Calu3 (cell line): ENCODE results near the gene SDC3. TPM values are rescaled to one million over a fixed set of nuclear protein-coding genes. Genes with fewer than 3 reads are reported as not detected.

ENCODE experiments used
- BruUV-seq: library from RNA; stranded (reverse); fragments of 400-500 nt; replicated peaks from 2 replicates; lab custom pipeline; 2021; lab: Mats Ljungman, UMichigan
- CTCF ChIA-PET: fragments of 300-600 bp; sonication (Branson Sonifier 250); formaldehyde crosslinking; loops from one replicate; lab custom pipeline; 2022; ENCODE audit warnings: antibody characterized with exemption; lab: Charles Lee
- DNase-seq: peaks from one replicate; pipeline ENCODE4 v3.0.0; 2022
- H3K27ac Mint-ChIP-seq: one replicate; pipeline ENCODE4 v1.8.0; 2022; ENCODE audit warnings: mixed read lengths; ENCODE audit not compliant: unreplicated experiment
- H3K27me3 Mint-ChIP-seq: one replicate; pipeline ENCODE4 v1.8.0; 2022; ENCODE audit warnings: mixed read lengths; ENCODE audit not compliant: unreplicated experiment
- H3K36me3 Mint-ChIP-seq: one replicate; pipeline ENCODE4 v1.8.0; 2022; ENCODE audit warnings: mild to moderate bottlenecking, moderate library complexity, mixed read lengths; ENCODE audit not compliant: insufficient read depth, unreplicated experiment
- H3K4me1 Mint-ChIP-seq: one replicate; pipeline ENCODE4 v1.8.0; 2022; ENCODE audit warnings: mild to moderate bottlenecking, low read depth, mixed read lengths; ENCODE audit not compliant: unreplicated experiment
- H3K4me3 Mint-ChIP-seq: one replicate; pipeline ENCODE4 v1.8.0; 2022; ENCODE audit warnings: mild to moderate bottlenecking, low read depth, moderate library complexity, mixed read lengths; ENCODE audit not compliant: unreplicated experiment
- H3K9me3 Mint-ChIP-seq: one replicate; pipeline ENCODE4 v1.8.0; 2022; ENCODE audit warnings: low read depth, mixed read lengths; ENCODE audit not compliant: unreplicated experiment
- CTCF ChIP-seq: fragments of 200-600 bp; IDR thresholded peaks from one replicate; pipeline ENCODE4 v1.8.0; 2022; ENCODE audit warnings: antibody characterized with exemption; ENCODE audit not compliant: unreplicated experiment
- intact Hi-C: fragments of 100-400 bp; cut with micrococcal nuclease; formaldehyde crosslinking; loops from one replicate; pipeline ENCODE4 v1.10.0; 2022; ENCODE audit not compliant: unreplicated experiment
- total RNA-seq: library from RNA; stranded (reverse); gene quantifications from 2 replicates; pipeline ENCODE4 v1.2.3, GENCODE V29; 2022

SDC3 gene
- total RNA-seq, 1 experiment from 2014 or later, result 15.0 TPM

- no peak for TF ChIP-seq CTCF
- CTCF ChIA-PET, result no interaction called here
- no peaks in the 10 kb centered on the region for H3K36me3 Mint-ChIP-seq
- intact Hi-C loops, result no loop called here
- no peaks in the 10 kb centered on the region for H3K4me1 Mint-ChIP-seq
- no peaks in the 10 kb centered on the region for H3K27me3 Mint-ChIP-seq
- H3K9me3 Mint-ChIP-seq, result no peaks in the 10 kb centered on the region
- no peak for DNase-seq
- no peak overlapping the region for H3K4me3 Mint-ChIP-seq
- no TSS peak for BruUV-seq
- H3K27ac Mint-ChIP-seq, result no peak overlapping the region
Measured at GRCh38 chr1:30916296-30916695, 7.7 kb upstream of the SDC3 start.

DNA sequence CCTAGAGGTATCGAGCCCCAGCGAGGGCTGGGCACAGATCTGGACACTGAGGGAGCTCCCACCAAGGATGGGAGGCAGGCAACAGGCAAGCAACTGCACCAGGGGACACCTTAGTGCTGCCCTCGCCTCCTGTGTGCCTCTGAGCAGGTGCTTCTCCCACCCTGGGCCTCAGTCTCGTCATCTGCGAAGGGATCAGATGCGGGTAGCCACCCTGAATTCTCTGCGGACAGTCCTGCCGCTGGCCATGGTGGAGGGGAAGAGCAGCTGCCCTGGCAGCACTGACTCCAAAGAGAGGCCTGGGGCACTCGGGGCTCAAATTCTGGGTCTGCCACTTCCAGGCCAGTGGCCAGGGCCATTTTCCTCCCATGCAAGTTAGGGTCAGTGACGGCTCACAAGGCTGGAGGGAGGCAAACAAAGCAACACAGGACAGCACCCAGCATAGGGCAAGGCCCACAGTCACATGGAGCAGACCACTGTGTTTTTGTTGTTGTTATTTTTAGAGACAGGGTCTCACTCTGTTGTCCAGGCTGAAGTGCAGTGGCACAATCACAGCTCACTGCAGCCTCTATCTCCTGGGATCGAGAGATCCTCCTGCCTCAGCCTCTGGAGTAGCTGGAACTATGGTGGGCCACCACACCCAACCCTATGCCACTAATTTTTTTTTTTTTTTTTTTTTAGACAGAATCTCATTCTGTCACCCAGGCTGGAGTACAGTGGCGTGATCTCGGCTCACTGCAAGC lies 7.1 kb upstream of the SDC3 start:
- no peaks in the 10 kb centered on the region for H3K27me3 Mint-ChIP-seq
- H3K36me3 Mint-ChIP-seq, result no peaks in the 10 kb centered on the region
- intact Hi-C loops, result no loop called here
- H3K4me1 Mint-ChIP-seq, result peaks cover 3% of the 10 kb centered on the region
- CTCF ChIA-PET, result interaction anchor here (1.0 kb wide), 1 partner anchor 133 kb away, joined by 3 read pairs; no protein-coding TSS in a partner anchor
- no peak for DNase-seq
- BruUV-seq, result no TSS peak
- no peaks in the 10 kb centered on the region for H3K9me3 Mint-ChIP-seq
- H3K27ac Mint-ChIP-seq, result no peak overlapping the region
- no peak for TF ChIP-seq CTCF
- no peak overlapping the region for H3K4me3 Mint-ChIP-seq

- intact Hi-C loops, result loop anchor here (5.0 kb wide), 1 partner anchor 193 kb away; the partner anchor contains the start of gene MATN1
- Mint-ChIP-seq H3K4me1 (peaks cover 10% of the 10 kb centered on the region), H3K4me3 (no peak overlapping the region), H3K9me3 (no peaks in the 10 kb centered on the region), H3K27ac (no peak overlapping the region), H3K36me3 (peaks cover 6% of the 10 kb centered on the region), H3K27me3 (no peaks in the 10 kb centered on the region)
- no peak for TF ChIP-seq CTCF
- CTCF ChIA-PET, result interaction anchor here (0.5 to 2.1 kb wide), 3 partner anchors 113 to 132 kb away, joined by 3 to 10 read pairs (median 4); no protein-coding TSS in a partner anchor
- DNase-seq, result no peak
- no TSS peak for BruUV-seq
Measured at GRCh38 chr1:30914931-30915330, 6.4 kb upstream of the SDC3 start.

DNA sequence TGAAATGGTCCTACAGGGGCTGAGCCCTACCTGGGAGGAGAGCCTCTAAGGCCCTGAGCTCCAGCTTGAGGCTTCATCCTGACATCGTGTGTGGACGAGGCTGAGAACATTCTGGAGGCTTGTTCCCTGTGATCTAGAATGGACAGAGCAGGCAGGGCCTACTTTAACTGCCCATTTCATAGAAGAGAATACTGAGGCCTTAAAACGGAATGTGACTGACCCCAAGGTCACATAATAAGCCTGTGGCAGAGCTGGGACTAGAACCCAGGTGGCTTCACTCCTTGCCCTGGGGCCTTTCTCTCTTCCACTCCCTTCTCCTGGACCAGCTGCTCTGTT lies 6.0 kb upstream of the SDC3 start:
- H3K27me3 Mint-ChIP-seq, result no peaks in the 10 kb centered on the region
- no peak for TF ChIP-seq CTCF
- H3K4me1 Mint-ChIP-seq, result peaks cover 14% of the 10 kb centered on the region
- H3K9me3 Mint-ChIP-seq, result no peaks in the 10 kb centered on the region
- H3K36me3 Mint-ChIP-seq, result peaks cover 9% of the 10 kb centered on the region
- H3K4me3 Mint-ChIP-seq, result no peak overlapping the region
- BruUV-seq, result no TSS peak
- intact Hi-C loops, result loop anchor here (5.0 kb wide), 1 partner anchor 192 kb away; the partner anchor contains the start of gene MATN1
- CTCF ChIA-PET, result interaction anchor here (0.5 to 2.1 kb wide), 3 partner anchors 113 to 132 kb away, joined by 3 to 10 read pairs (median 4); no protein-coding TSS in a partner anchor
- no peak overlapping the region for H3K27ac Mint-ChIP-seq
- DNase-seq, result no peak
